GM19324 (cell line): ENCODE data around the gene NEU1.

Experiments used
- ATAC-seq: cut with Tn5 transposase; IDR thresholded peaks from one replicate; pipeline ENCODE4 v1.9.1; 2021; ENCODE audit warnings: mild to moderate bottlenecking, moderate library complexity; ENCODE audit not compliant: unreplicated experiment, low FRiP score

NEU1 gene

GRCh38 chr6:31896856-31897611 is 34.4 kb upstream of the NEU1 start:
- ATAC-seq: no peak

GRCh38 chr6:31896493-31896855 is 33.9 kb upstream of the NEU1 start:
- no peak for ATAC-seq

DNA sequence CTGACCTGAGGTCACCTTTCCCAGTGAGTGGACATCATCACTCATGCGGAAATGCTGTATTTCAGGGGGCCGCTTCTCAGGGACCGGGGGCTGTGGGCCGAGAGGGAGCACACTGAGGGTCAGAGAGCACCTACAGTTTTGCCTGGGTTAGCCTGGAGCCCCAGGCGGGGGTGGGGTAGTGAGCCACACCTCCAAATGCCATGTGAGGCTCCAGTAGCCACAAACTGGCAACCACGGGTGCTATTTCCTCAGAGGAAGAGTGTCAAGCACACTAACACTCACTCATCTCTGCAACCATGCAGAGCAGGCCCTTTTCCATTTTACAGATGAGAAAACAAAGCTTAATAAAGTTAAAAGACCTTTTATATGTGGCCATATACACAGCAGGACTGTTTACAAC is 30.2 kb upstream of the NEU1 start:
- no peak for ATAC-seq

DNA sequence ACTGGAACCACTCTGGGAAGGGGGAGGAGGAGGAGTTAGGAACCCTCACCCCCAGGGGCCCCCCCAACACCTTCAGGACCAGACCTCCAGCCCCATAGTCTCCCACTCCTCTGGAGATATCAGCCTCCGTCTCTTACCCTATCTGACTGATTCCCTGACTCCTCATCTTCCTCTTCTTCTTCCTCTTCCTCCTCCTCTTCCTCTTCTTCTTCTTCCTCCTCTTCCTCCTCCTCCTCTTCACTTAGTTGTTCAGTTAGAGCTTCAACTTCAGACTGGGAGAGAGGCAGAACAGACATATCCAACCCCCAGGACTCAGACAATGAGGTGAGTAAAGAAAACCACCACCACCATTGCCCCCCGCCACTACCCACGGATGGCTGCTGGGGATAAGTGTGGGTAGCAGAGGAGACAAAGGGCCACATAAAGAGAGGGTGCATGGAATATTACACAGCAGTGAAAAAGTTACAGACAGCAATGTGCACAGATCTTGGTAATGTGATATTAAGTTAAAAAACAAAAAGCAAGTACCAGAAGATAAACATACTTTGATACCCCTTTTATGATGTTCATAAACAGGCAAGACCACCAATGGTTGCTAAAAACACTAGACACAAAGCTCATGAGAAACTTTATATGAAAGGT is 26.8 kb upstream of the NEU1 start:
- ATAC-seq: no peak

- ATAC-seq: no peak
Measured at GRCh38 chr6:31888276-31889258, 25.9 kb upstream of the NEU1 start.

DNA sequence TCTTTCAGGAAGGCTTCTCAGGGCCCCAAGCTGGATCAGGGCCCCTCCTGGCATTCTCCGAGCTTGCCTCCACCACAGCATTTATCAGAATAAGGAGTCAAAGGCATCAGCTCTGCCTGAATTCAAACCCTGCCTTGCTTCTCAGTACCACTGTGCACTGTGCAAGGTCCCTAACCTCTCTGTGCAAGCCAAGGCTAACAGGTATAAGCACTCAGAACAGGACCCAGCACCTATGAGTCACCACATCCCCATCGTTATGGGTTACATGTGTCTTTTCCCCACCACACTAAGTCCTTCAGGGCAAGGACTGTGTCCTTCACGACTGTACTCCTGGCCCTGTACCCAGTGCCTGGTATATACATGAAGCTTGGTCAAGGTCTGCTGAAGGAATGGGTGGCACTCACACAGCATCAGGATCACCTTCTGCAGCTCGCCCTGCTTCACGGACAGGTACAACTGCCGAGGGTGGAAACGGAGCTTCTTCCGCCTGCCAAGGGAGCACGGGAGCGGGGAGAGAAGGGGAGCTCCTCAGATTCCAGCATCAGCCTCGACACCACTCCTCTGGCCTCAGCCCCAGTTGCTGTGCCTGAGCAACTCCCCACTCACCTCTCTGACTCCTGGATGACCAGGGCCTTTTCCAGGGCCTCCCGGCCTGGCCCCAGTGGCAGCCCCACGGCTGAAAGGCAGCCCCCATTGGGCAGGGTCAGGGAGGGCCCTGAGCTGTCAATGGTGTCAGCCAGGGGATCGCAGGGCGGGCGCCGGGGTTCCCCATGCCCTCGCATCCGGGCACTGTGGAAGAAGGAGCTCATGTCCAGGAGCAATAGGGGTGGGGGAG is 24.8 kb upstream of the NEU1 start:
- no peak for ATAC-seq

DNA sequence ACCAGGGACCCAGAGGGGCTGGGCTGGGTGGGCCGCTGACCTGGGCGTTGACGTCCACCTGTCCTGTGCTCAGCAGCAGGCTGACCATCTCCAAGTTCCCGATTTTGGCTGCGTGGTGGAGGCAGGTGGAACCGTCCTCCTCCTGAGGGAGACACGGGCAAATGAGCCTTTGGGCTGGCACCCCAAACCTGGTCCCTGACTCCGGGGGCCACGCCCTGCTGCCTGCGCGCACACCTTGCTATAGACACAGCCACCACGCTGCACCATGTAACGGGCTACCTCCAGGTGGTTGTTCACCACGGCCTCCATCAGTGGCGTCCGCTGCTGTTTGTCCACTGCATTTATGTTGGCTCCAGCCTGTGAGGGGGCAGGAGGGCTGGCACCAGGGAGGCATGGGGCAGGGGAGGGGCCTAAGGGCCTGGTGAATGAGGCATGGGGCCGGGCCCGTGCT is 23.9 kb upstream of the NEU1 start:
- no peak for ATAC-seq

GRCh38 chr6:31884528-31885035 is 22.0 kb upstream of the NEU1 start:
- no peak for ATAC-seq

- ATAC-seq: no peak
Measured at GRCh38 chr6:31883676-31884075, 21.1 kb upstream of the NEU1 start.

- ATAC-seq: no peak
Measured at GRCh38 chr6:31882344-31882743, 19.7 kb upstream of the NEU1 start.

- no peak for ATAC-seq
Measured at GRCh38 chr6:31881136-31881859, 18.7 kb upstream of the NEU1 start.

DNA sequence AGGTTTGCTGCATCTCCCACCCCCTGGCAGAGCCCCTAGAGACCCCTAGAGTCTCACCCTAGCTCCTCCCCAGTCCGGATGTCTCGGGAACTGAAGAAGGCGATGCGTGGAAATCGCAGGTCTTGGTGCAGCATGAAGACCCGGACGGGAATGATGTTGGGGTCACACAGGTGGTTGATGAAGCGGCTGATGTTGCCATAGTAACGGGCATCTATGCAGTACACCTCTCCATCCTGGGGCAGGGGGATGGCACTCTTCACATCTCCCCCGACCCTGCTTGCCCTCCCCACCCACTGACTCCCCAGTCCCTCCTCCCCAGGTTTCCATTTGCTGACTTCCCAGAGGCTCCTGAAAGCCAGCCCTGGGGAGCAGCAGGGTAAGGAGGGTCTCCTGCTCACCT is 18.0 kb upstream of the NEU1 start:
- ATAC-seq: no peak

DNA sequence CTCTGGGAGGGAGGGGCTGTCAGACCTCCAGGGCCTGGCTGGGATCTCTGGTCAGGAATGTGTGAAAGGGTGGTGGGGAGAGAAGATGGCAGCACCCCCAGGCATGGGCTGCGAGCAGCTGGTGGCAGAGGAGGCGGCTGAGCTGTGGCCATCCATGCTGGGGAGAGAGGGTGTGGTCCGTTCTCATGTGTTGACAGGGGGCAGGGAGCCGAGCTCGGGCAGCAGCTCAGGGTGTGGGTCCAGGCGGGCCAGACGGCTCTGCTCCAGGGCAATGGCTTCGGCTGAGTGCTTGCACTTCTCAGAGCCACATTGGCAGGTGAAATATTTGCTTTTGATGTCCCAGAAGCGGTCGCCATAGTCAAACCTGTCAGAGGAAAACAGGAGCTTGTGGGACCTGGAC is 17.3 kb upstream of the NEU1 start:
- ATAC-seq: no peak

DNA sequence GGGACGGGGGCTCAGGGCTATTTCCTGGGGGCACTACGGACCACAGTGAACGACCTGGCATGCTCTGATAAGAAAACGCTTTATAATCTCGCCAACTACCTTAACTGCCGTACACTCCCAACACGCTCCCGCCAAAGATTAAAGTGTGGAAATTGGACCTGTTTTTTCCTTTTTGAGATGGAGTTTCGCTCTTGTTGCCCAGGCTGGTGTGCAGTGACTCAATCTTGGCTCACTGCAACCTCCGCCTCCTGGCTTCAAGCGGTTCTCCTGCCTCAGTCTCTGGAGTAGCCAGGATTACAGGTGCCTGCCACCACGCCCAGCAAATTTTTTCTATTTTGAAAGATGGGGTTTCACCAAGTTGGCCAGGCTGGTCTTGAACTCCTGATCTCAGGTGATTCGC is 16.5 kb upstream of the NEU1 start:
- no peak for ATAC-seq

DNA sequence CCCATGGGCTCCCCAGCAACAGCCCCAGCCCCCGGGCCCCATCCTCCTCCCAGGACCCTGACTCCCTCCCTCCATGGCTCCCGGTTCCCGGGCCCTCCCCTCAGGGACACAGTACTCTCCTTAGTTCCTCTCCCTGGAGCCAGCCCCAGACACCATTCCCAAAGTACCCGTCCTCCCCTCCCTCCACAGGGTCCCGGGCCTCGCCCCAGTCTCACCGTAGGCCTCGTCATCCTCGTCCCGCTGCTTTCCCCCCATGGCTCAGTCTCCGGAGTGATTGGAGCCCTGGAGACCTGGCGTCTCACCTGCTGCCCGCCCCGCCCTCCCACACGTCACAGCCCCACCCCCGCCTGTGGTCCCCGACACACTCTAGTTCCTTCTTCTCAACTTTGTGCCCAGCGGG is 16.1 kb upstream of the NEU1 start, which contains the start of gene SLC44A4:
Gene SLC44A4, minus strand, starts transcription at position 272 of the 400 bp plus-strand sequence. Its CDS starts 17 bp downstream, at position 255.
- ATAC-seq: no peak

DNA sequence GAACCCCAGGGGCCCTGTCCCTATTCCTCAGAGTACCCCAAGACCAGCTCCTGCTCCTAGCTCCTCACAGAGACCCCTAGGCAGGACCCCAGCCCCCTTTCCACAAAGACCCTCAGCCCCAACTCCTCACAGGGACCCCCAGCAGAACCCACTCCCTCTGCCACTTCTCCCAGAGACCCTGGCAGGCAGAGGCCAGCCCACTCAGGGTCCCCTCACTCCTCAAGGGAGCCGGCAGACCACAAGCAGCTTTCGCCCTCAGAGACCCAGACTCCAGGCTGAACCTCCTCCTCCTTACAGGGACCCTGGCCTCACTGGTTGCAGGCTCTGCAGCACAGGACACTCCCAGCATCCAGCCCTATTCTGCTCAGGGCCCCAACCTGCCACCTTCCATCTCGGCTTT is 15.6 kb upstream of the NEU1 start:
- ATAC-seq: no peak

DNA sequence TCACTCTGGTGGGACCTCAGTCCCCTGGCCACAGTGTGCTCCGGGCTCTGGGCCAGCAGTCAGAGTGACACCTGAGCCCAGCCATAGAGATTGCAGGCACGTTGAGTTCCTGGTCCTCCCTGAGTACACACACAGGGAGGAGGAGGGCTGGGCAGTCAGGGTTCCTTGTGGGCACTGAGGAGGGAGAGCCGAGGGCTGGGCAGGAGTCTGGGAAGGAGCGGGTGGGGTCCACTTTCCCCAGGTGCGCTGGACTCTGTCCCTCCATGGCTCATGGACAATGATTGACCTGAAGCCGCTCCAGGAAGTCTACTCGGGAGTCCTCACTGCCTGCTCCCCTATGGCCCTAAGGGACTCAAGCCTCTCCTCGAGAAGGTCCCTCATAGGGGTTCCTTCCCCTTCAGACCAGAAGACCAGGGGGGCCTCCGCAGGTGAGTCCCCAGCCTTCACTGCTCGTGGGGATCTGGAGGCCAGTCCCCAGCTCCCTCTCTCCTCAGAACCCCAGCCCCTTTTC is 15.1 kb upstream of the NEU1 start:
- ATAC-seq: no peak

DNA sequence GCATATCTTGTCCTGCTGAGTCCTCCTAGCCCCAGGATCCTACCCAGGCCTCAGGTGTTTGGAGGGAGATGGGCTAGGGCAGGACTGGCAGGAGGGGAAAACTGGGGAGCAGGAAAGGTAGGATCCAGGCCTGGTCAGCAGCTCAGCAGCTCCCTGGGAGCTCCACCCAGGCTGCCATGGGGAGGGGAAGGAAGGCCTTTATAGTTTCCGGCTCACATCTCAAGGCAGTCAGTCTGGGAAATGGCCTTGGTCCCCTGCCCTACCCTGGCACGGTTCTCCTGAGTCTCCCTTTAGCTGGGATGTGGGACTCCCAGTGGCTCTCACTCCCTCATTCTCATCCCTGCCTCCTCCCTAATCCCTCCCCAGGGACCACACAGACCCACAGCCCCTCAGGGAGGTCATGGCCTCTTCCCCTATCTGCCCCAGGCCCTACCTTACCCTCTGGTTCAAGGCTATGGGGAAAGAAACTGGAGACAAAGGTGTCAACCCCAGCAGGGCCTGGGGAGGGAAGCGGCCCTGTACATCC is 14.6 kb upstream of the NEU1 start:
- ATAC-seq: no peak

DNA sequence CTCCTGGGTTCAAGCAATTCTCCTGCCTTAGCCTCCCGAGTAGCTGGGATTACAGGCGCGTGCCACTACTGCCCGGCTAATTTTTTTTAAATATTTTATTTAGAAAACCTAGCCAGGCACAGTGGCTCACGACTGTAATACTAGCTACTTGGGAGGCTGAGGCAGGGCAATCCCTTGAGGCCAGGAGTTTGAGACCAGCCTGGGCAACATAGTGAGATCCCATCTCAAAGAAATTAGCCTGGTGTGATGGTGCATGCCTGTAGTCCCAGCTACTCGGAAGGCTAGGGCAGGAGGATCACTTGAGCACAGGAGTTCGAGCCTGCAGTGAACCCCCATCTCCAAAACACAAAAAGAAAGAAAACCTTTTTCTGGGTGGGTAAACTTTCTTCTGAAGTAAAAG is 13.7 kb upstream of the NEU1 start:
- no peak for ATAC-seq
